ENCODE measurements around the gene BZW2.

GRCh38 chr7:16606704-16607103, 39.3 kb upstream of the BZW2 start:
- no peak for TF ChIP-seq CTCF (IDR thresholded peaks at IDR 0.05)
- no peak for TF ChIP-seq EP300 (IDR thresholded peaks at IDR 0.05)

Data from tibial nerve (tissue), 4 donors.